ENCODE results near the gene RAD51B. TPM values are rescaled to one million over a fixed set of nuclear protein-coding genes. Genes with fewer than 3 reads are reported as not detected.

Gene RAD51B
- total and polyA plus RNA-seq, 2 donors (not counting 1 experiment from before 2014, with no cell fraction given) = 4.6 to 16.3 TPM

GRCh38 chr14:68088451-68088854, 268.9 kb downstream of the RAD51B start:
- no peaks in the 10 kb centered on the region for H3K36me3 ChIP-seq (ENCODE audit: control insufficient read depth, insufficient read depth, low read length)
- peak overlapping the region; percentile 60 for H2AFZ ChIP-seq (ENCODE audit: low read length)
- no peak for TF ChIP-seq CTCF (conservative IDR thresholded peaks at IDR 0.05 in 1 of 2, IDR thresholded peaks at IDR 0.05 in 1 of 2; ENCODE audit: low read depth in 1 of 2, low read length in 2 of 2)
- no peak for TF ChIP-seq EZH2 (IDR thresholded peaks at IDR 0.05; ENCODE audit: low read length, missing control alignments)
- peak; percentile 69 to 71 for DNase-seq (ENCODE audit: low read depth in 2 of 2)
- H3K4me1 ChIP-seq (ENCODE audit: control insufficient read depth, extremely low read depth, insufficient read depth, low read length) = no peaks in the 10 kb centered on the region
- no peak overlapping the region for H3K27ac ChIP-seq (ENCODE audit: insufficient read depth, low read length)
- H4K20me1 ChIP-seq (ENCODE audit: control insufficient read depth, extremely low read depth, insufficient read depth, low read length) = no peaks in the 10 kb centered on the region
- H3K4me3 ChIP-seq (replicated peaks in 1 of 4; ENCODE audit: control extremely low read depth in 1 of 4, insufficient read depth in 1 of 4, low read depth in 3 of 4, low read length in 4 of 4) = peak overlapping the region in 3 of 4 experiments; percentile 1 to 10 (median 6)
- H3K27me3 ChIP-seq (ENCODE audit: control insufficient read depth, insufficient read depth, low read length) = no peaks in the 10 kb centered on the region
- H3K9me3 ChIP-seq (ENCODE audit: control insufficient read depth, insufficient read depth, low read depth, low read length) = no peaks in the 10 kb centered on the region
- H3K4me2 ChIP-seq (ENCODE audit: extremely low read depth, insufficient read depth, low read length) = peak overlapping the region; percentile 57
- H3K9ac ChIP-seq (ENCODE audit: insufficient read depth, low read length) = no peak overlapping the region
- no peaks in the 10 kb centered on the region for H3K79me2 ChIP-seq (ENCODE audit: control insufficient read depth, insufficient read depth, low read length)

GRCh38 chr14:68089146-68089731, 269.7 kb downstream of the RAD51B start:
- no peaks in the 10 kb centered on the region for H3K27me3 ChIP-seq (ENCODE audit: control insufficient read depth, insufficient read depth, low read length)
- H2AFZ ChIP-seq (ENCODE audit: low read length) = peak overlapping the region; percentile 13
- no peak overlapping the region for H3K9ac ChIP-seq (ENCODE audit: insufficient read depth, low read length)
- no peaks in the 10 kb centered on the region for H3K79me2 ChIP-seq (ENCODE audit: control insufficient read depth, insufficient read depth, low read length)
- no peak for TF ChIP-seq CTCF (conservative IDR thresholded peaks at IDR 0.05 in 1 of 2, IDR thresholded peaks at IDR 0.05 in 1 of 2; ENCODE audit: low read depth in 1 of 2, low read length in 2 of 2)
- TF ChIP-seq EZH2 (IDR thresholded peaks at IDR 0.05; ENCODE audit: low read length, missing control alignments) = no peak
- H3K4me3 ChIP-seq (replicated peaks in 1 of 4; ENCODE audit: control extremely low read depth in 1 of 4, insufficient read depth in 1 of 4, low read depth in 3 of 4, low read length in 4 of 4) = no peak overlapping the region
- H3K27ac ChIP-seq (ENCODE audit: insufficient read depth, low read length) = no peak overlapping the region
- H3K4me2 ChIP-seq (ENCODE audit: extremely low read depth, insufficient read depth, low read length) = no peak overlapping the region
- no peaks in the 10 kb centered on the region for H3K9me3 ChIP-seq (ENCODE audit: control insufficient read depth, insufficient read depth, low read depth, low read length)
- no peaks in the 10 kb centered on the region for H3K36me3 ChIP-seq (ENCODE audit: control insufficient read depth, insufficient read depth, low read length)
- H3K4me1 ChIP-seq (ENCODE audit: control insufficient read depth, extremely low read depth, insufficient read depth, low read length) = no peaks in the 10 kb centered on the region
- DNase-seq (ENCODE audit: low read depth in 2 of 2) = peak; percentile 39 to 91
- no peaks in the 10 kb centered on the region for H4K20me1 ChIP-seq (ENCODE audit: control insufficient read depth, extremely low read depth, insufficient read depth, low read length)

- no peak for TF ChIP-seq CTCF (conservative IDR thresholded peaks at IDR 0.05 in 1 of 2, IDR thresholded peaks at IDR 0.05 in 1 of 2; ENCODE audit: low read depth in 1 of 2, low read length in 2 of 2)
- TF ChIP-seq EZH2 (IDR thresholded peaks at IDR 0.05; ENCODE audit: low read length, missing control alignments) = no peak
- no peaks in the 10 kb centered on the region for H3K9me3 ChIP-seq (ENCODE audit: control insufficient read depth, insufficient read depth, low read depth, low read length)
- H3K27ac ChIP-seq (ENCODE audit: insufficient read depth, low read length) = no peak overlapping the region
- no peak overlapping the region for H2AFZ ChIP-seq (ENCODE audit: low read length)
- H4K20me1 ChIP-seq (ENCODE audit: control insufficient read depth, extremely low read depth, insufficient read depth, low read length) = no peaks in the 10 kb centered on the region
- DNase-seq (ENCODE audit: low read depth in 2 of 2) = peak in 1 of 2 donors; percentile 71
- H3K4me1 ChIP-seq (ENCODE audit: control insufficient read depth, extremely low read depth, insufficient read depth, low read length) = no peaks in the 10 kb centered on the region
- H3K27me3 ChIP-seq (ENCODE audit: control insufficient read depth, insufficient read depth, low read length) = no peaks in the 10 kb centered on the region
- no peak overlapping the region for H3K9ac ChIP-seq (ENCODE audit: insufficient read depth, low read length)
- H3K4me2 ChIP-seq (ENCODE audit: extremely low read depth, insufficient read depth, low read length) = no peak overlapping the region
- H3K4me3 ChIP-seq (replicated peaks in 1 of 4; ENCODE audit: control extremely low read depth in 1 of 4, insufficient read depth in 1 of 4, low read depth in 3 of 4, low read length in 4 of 4) = no peak overlapping the region
- H3K36me3 ChIP-seq (ENCODE audit: control insufficient read depth, insufficient read depth, low read length) = no peaks in the 10 kb centered on the region
- H3K79me2 ChIP-seq (ENCODE audit: control insufficient read depth, insufficient read depth, low read length) = no peaks in the 10 kb centered on the region
These were observed 274.6 kb downstream of the RAD51B start for GRCh38 chr14:68094158-68094557.
